ENCODE data around the gene ERO1B.

The ERO1B gene

DNA sequence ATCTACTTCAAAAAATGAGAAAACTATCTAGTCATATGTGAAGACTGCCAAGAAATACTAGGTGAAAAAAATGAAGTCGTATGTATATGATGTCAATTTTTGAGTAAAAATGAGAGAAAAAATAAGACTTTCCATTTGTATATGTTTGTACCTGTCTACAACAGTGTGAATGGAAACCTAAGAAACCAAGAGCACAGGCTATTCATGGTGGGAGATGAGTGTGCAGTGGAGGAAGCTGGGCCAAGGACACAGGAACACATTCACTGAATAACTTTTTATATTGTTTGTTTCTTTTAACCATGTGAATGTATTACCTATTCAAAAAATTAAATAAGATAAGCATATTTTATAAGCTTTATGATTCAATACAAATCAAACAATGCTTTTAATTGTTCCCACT lies 67.0 kb downstream of the ERO1B start:
- no peak overlapping the region for H3K4me3 ChIP-seq (ENCODE audit: insufficient read depth, low read length, poor library complexity, severe bottlenecking)
- H3K9me3 ChIP-seq (ENCODE audit: insufficient read depth, low read length), result no peaks in the 10 kb centered on the region
- H3K27me3 ChIP-seq (ENCODE audit: low read length), result no peaks in the 10 kb centered on the region
- no peak overlapping the region for H2AFZ ChIP-seq (ENCODE audit: low read depth, low read length, severe bottlenecking)
- TF ChIP-seq, protein P1, sequence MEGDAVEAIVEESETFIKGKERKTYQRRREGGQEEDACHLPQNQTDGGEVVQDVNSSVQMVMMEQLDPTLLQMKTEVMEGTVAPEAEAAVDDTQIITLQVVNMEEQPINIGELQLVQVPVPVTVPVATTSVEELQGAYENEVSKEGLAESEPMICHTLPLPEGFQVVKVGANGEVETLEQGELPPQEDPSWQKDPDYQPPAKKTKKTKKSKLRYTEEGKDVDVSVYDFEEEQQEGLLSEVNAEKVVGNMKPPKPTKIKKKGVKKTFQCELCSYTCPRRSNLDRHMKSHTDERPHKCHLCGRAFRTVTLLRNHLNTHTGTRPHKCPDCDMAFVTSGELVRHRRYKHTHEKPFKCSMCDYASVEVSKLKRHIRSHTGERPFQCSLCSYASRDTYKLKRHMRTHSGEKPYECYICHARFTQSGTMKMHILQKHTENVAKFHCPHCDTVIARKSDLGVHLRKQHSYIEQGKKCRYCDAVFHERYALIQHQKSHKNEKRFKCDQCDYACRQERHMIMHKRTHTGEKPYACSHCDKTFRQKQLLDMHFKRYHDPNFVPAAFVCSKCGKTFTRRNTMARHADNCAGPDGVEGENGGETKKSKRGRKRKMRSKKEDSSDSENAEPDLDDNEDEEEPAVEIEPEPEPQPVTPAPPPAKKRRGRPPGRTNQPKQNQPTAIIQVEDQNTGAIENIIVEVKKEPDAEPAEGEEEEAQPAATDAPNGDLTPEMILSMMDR (IDR thresholded peaks at IDR 0.05; ENCODE audit: insufficient read depth, low read length, poor library complexity, severe bottlenecking), result no peak
- no peaks in the 10 kb centered on the region for H3K79me2 ChIP-seq (ENCODE audit: insufficient read depth, low read length)
- no peak overlapping the region for H3K27ac ChIP-seq (ENCODE audit: low read depth, low read length)
- no peaks in the 10 kb centered on the region for H3F3A ChIP-seq (ENCODE audit: insufficient read depth)
- no peaks in the 10 kb centered on the region for H3K36me3 ChIP-seq (ENCODE audit: low read length)
- no peak overlapping the region for H3K9ac ChIP-seq (ENCODE audit: low read length)
- H3K4me2 ChIP-seq (ENCODE audit: low read depth, low read length, poor library complexity, severe bottlenecking), result no peak overlapping the region
- no peaks in the 10 kb centered on the region for H3K9me2 ChIP-seq (replicated peaks; ENCODE audit: insufficient read depth, low read length)
- no peaks in the 10 kb centered on the region for H4K20me1 ChIP-seq (ENCODE audit: low read depth, low read length)

DNA sequence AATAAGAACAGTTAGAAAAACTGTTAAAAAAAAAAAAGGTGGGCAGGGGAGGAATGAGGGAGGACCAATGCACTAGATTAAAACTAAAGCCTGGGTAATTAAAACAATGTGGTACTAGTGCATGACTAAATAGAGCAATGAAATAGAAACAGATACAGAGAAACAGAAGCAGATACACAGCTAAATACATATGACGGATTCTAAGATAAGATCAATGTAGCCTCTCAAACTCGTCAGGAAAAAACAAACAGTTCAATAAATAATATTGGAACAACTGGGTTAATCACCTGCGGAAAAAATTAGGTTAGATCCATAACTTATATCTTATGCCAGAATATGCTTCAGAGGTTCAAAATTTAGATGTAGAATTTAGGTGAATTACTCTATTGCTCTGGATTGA lies 68.2 kb downstream of the ERO1B start:
- Histone ChIP-seq H3F3A (ENCODE audit: insufficient read depth) (no peaks in the 10 kb centered on the region), H3K4me3 (ENCODE audit: insufficient read depth, low read length, poor library complexity, severe bottlenecking) (no peak overlapping the region), H4K20me1 (ENCODE audit: low read depth, low read length) (no peaks in the 10 kb centered on the region), H3K9ac (ENCODE audit: low read length) (no peak overlapping the region), H3K79me2 (ENCODE audit: insufficient read depth, low read length) (no peaks in the 10 kb centered on the region), H3K36me3 (ENCODE audit: low read length) (no peaks in the 10 kb centered on the region), H3K9me2 (replicated peaks; ENCODE audit: insufficient read depth, low read length) (no peaks in the 10 kb centered on the region), H3K27ac (ENCODE audit: low read depth, low read length) (no peak overlapping the region), H3K4me2 (ENCODE audit: low read depth, low read length, poor library complexity, severe bottlenecking) (no peak overlapping the region), H3K27me3 (ENCODE audit: low read length) (no peaks in the 10 kb centered on the region), H2AFZ (ENCODE audit: low read depth, low read length, severe bottlenecking) (no peak overlapping the region), H3K9me3 (ENCODE audit: insufficient read depth, low read length) (no peaks in the 10 kb centered on the region)
- TF ChIP-seq EZH2phosphoT487 (conservative IDR thresholded peaks at IDR 0.05; ENCODE audit: low read length), result no peak
- TF ChIP-seq, protein P1 (IDR thresholded peaks at IDR 0.05; ENCODE audit: insufficient read depth, low read length, poor library complexity, severe bottlenecking), result no peak

DNA sequence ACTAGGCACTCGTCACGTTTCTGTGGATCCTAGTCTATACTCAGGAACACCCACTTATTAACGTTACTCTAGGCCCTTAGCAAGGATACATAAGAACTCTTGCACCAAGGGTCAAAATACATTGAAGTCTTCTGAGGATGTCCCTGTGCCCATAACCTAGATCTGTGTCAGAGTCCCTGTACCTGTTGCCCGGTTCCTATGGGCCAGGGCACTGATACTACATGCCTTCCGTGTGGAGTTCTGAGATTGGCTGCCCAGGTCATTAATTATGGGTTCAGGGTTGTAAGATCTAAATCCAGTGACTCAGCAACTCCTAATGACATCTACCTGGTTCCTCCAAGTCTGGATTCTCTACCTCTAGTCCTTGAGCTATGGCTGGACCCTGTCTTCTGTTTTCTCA lies 69.9 kb downstream of the ERO1B start:
- Histone ChIP-seq H3K9me2 (replicated peaks; ENCODE audit: insufficient read depth, low read length) (no peaks in the 10 kb centered on the region), H3K9me3 (ENCODE audit: insufficient read depth, low read length) (no peaks in the 10 kb centered on the region), H3K27ac (ENCODE audit: low read depth, low read length) (no peak overlapping the region), H2AFZ (ENCODE audit: low read depth, low read length, severe bottlenecking) (no peak overlapping the region), H3K27me3 (ENCODE audit: low read length) (no peaks in the 10 kb centered on the region), H3K4me2 (ENCODE audit: low read depth, low read length, poor library complexity, severe bottlenecking) (no peak overlapping the region), H4K20me1 (ENCODE audit: low read depth, low read length) (no peaks in the 10 kb centered on the region), H3F3A (ENCODE audit: insufficient read depth) (no peaks in the 10 kb centered on the region), H3K79me2 (ENCODE audit: insufficient read depth, low read length) (no peaks in the 10 kb centered on the region), H3K4me3 (ENCODE audit: insufficient read depth, low read length, poor library complexity, severe bottlenecking) (no peak overlapping the region), H3K36me3 (ENCODE audit: low read length) (no peaks in the 10 kb centered on the region), H3K9ac (ENCODE audit: low read length) (no peak overlapping the region)
- TF ChIP-seq EZH2phosphoT487 (conservative IDR thresholded peaks at IDR 0.05; ENCODE audit: low read length), result no peak

DNA sequence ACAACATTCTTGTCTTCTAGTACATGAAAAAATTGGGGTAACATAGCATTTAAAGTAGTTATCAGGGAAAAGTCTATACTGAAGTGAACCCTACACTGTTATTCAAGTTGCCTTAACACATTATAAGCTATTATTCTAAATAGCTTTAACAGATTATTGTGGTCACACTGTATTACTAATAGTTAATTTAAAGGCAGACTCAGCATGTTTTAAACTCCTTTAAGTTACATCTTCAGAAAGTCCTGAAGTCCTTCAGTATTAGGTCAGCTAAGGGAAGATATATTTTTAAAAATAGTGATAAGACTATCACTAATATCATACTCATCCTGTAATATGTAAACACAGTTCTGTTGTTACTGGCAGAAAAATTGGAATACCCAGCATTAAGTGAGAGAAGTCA lies 72.0 kb downstream of the ERO1B start:
- Histone ChIP-seq H3K27me3 (ENCODE audit: low read length) (no peaks in the 10 kb centered on the region), H3K4me3 (ENCODE audit: insufficient read depth, low read length, poor library complexity, severe bottlenecking) (no peak overlapping the region), H3K27ac (ENCODE audit: low read depth, low read length) (no peak overlapping the region), H3K36me3 (ENCODE audit: low read length) (no peaks in the 10 kb centered on the region), H3K9me3 (ENCODE audit: insufficient read depth, low read length) (no peaks in the 10 kb centered on the region), H3F3A (ENCODE audit: insufficient read depth) (no peaks in the 10 kb centered on the region), H3K9ac (ENCODE audit: low read length) (no peak overlapping the region), H4K20me1 (ENCODE audit: low read depth, low read length) (no peaks in the 10 kb centered on the region), H3K79me2 (ENCODE audit: insufficient read depth, low read length) (no peaks in the 10 kb centered on the region), H2AFZ (ENCODE audit: low read depth, low read length, severe bottlenecking) (no peak overlapping the region), H3K9me2 (replicated peaks; ENCODE audit: insufficient read depth, low read length) (no peaks in the 10 kb centered on the region), H3K4me2 (ENCODE audit: low read depth, low read length, poor library complexity, severe bottlenecking) (no peak overlapping the region)
- TF ChIP-seq, protein P1 (IDR thresholded peaks at IDR 0.05; ENCODE audit: insufficient read depth, low read length, poor library complexity, severe bottlenecking), result no peak
- TF ChIP-seq EZH2phosphoT487 (conservative IDR thresholded peaks at IDR 0.05; ENCODE audit: low read length), result no peak
